ENCODE data around the gene CNPY4. TPM values are rescaled to one million over a fixed set of nuclear protein-coding genes. Genes with fewer than 3 reads are reported as not detected.
A peak's percentile ranks its signal among the peaks of the same experiment; 100 is the strongest.

The CNPY4 gene
- total RNA-seq, 4 donors from 2014 or later, result 0.87 to 5.3 (median 3.1) TPM

GRCh38 chr7:100147278-100147677 lies 27.8 kb downstream of the CNPY4 start:
- no peaks in the 10 kb centered on the region for H3K27me3 ChIP-seq
- peaks cover 0 to 14% (median 0%) of the 10 kb centered on the region in 3 donors for H3K36me3 ChIP-seq
- H3K9me3 ChIP-seq, result no peaks in the 10 kb centered on the region
- H3K27ac ChIP-seq, result no peak overlapping the region
- no peak for DNase-seq
- intact Hi-C loops (cut with DNase I), result no loop called here
- TF ChIP-seq CTCF (IDR thresholded peaks at IDR 0.05), result no peak
- TF ChIP-seq POLR2A (IDR thresholded peaks at IDR 0.05), result no peak
- H3K4me3 ChIP-seq, result no peak overlapping the region
- WGBS, 2 donors, result 93 to 97% methylated on average over 2 of the region's 2 CpGs
- H3K4me1 ChIP-seq, result peaks cover 6 to 38% (median 24%) of the 10 kb centered on the region in 3 donors

GRCh38 chr7:100148225-100148558 lies 28.8 kb downstream of the CNPY4 start:
- H3K27ac ChIP-seq, result peak overlapping the region; percentile 80 to 95 (median 91)
- H3K4me3 ChIP-seq, result peak overlapping the region; percentile 73 to 87 (median 76)
- peaks cover 0 to 22% (median 0%) of the 10 kb centered on the region in 3 donors for H3K36me3 ChIP-seq
- DNase-seq, result no peak
- H3K4me1 ChIP-seq, result peaks cover 6 to 46% (median 24%) of the 10 kb centered on the region in 3 donors
- no peaks in the 10 kb centered on the region for H3K9me3 ChIP-seq
- 3 to 11% methylated on average over 13 to 14 of the region's 14 CpGs for WGBS, 2 donors
- intact Hi-C loops (cut with DNase I), result no loop called here
- H3K27me3 ChIP-seq, result no peaks in the 10 kb centered on the region
- no peak for TF ChIP-seq CTCF (IDR thresholded peaks at IDR 0.05)
- TF ChIP-seq POLR2A (IDR thresholded peaks at IDR 0.05), result no peak

GRCh38 chr7:100148559-100149328 lies 29.3 kb downstream of the CNPY4 start, which contains the start of gene LAMTOR4:
Gene LAMTOR4 (plus strand): TSS chr7:100148918. CDS start chr7:100148973, 55 bp downstream.
- Histone ChIP-seq H3K27ac (peak within 1 kb of the TSS; percentile 83 to 95 (median 91)), H3K9me3 (no peaks in the 10 kb centered on the region), H3K4me3 (peak within 1 kb of the TSS; percentile 73 to 87 (median 76)), H3K36me3 (peaks cover 0 to 27% (median 0%) of the 10 kb centered on the region in 3 donors), H3K27me3 (no peaks in the 10 kb centered on the region), H3K4me1 (peaks cover 6 to 52% (median 24%) of the 10 kb centered on the region in 3 donors)
- intact Hi-C loops (cut with DNase I), result no loop called here
- DNase-seq, result peak; percentile 98
- TF ChIP-seq POLR2A (IDR thresholded peaks at IDR 0.05) (peak in 3 of 4 donors; percentile 44 to 92 (median 79)), CTCF (IDR thresholded peaks at IDR 0.05) (no peak)
- WGBS, 2 donors, result 0% methylated on average over 7 to 8 of the region's 46 CpGs

- Histone ChIP-seq H3K27ac (peak overlapping the region in 2 of 4 donors; percentile 5 to 9), H3K27me3 (no peaks in the 10 kb centered on the region)
- no peak for DNase-seq
These were observed 33.0 kb downstream of the CNPY4 start for GRCh38 chr7:100152404-100152803.

More at GRCh38 chr7:100152404-100152803, 33.0 kb downstream of the CNPY4 start:
- Histone ChIP-seq H3K4me3 (no peak overlapping the region), H3K4me1 (peaks cover 14 to 82% (median 37%) of the 10 kb centered on the region in 3 donors), H3K9me3 (no peaks in the 10 kb centered on the region), H3K36me3 (peaks cover 14 to 61% (median 22%) of the 10 kb centered on the region in 3 donors)
- no peak for TF ChIP-seq CTCF (IDR thresholded peaks at IDR 0.05)
- TF ChIP-seq POLR2A (IDR thresholded peaks at IDR 0.05), result no peak
- intact Hi-C loops (cut with DNase I), result no loop called here

Data from esophagus squamous epithelium (tissue), 5 donors.